NCI-H187 (cell line): Measurements from ENCODE around the gene TRIM58.

Source experiments
- DNase-seq, 2 experiments: peaks; one replicate each; lab custom pipeline; 2025; lab: John Stamatoyannopoulos, UW

TRIM58 gene

GRCh38 chr1:247895163-247895637 is 38.2 kb downstream of the TRIM58 start, which contains the start of gene OR2W3:
Gene OR2W3 (plus strand): TSS chr1:247895587. CDS start chr1:247895587, 0 bp downstream.
- DNase-seq: no peak

- DNase-seq: no peak
Measured at GRCh38 chr1:247895976-247896375, 39.0 kb downstream of the TRIM58 start.

- no peak for DNase-seq
Measured at GRCh38 chr1:247904122-247904521, 47.1 kb downstream of the TRIM58 start.

GRCh38 chr1:247905181-247905580 is 48.2 kb downstream of the TRIM58 start:
- DNase-seq: no peak

GRCh38 chr1:247905910-247906503 is 49.0 kb downstream of the TRIM58 start:
- no peak for DNase-seq

GRCh38 chr1:247906504-247907047 is 49.6 kb downstream of the TRIM58 start:
- DNase-seq: no peak

- no peak for DNase-seq
Measured at GRCh38 chr1:247908766-247909165, 51.8 kb downstream of the TRIM58 start.

DNA sequence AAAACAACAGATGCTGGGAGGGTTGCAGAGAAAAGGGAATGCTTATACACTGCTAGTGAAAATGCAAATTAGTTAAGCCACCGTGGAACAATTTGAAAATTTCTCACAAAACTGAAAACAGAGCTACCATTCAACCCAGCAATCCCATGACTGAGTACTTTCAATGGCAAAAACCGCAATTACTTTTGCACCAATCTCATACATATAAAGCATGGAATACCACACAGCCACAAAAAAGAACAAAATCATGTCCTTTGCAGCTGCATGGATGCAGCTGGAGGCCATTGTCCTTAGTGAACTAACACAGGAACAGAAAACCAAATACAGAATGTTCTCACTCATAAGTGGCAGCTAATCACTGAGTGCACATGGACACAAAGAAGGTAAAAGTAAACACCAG is 56.8 kb downstream of the TRIM58 start:
- no peak for DNase-seq

GRCh38 chr1:247914941-247915662 is 58.1 kb downstream of the TRIM58 start:
- DNase-seq: no peak

GRCh38 chr1:247919952-247920351 is 63.0 kb downstream of the TRIM58 start, which contains the start of gene OR2T8:
Gene OR2T8 (plus strand): TSS chr1:247920252. CDS start chr1:247921018, 766 bp downstream.
- no peak for DNase-seq

DNA sequence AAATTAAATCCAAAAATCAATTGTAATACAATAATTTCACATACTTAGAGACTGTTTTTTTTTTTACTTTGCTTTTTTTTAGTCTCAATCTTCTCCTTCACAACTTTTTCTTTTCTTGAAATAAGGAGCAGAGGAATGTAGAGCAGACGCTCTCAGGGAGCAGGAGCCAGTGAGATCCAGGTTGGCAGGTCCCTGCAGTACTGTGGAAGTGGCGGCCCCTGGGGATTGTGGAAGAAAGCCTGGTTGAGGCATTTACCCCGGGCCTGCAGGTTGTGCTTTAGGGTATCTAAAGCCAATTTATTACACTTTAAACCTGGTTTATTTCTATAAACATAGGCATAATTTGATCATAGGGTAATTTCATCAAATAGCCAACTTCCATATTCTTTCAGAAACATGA is 67.0 kb downstream of the TRIM58 start:
- DNase-seq: no peak

DNA sequence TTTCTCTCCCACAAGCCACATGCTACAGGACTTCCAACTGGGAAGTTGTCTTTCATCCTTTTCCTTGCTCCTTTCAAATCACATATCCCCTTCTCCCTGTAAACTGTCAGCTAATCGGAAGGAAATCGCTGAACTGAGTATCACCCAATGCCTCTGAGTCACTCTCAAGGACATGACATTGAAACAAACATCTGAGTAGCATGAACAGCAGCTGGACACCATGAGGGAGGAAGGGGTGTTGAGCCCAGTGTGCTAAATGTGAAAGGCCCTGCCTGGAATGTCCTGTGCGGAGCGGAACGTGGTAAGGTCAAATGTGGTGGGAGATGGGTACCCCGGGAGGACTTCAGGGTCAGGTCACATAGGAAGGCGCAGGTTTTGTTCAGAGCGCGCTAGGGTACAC is 67.9 kb downstream of the TRIM58 start, which contains the start of gene OR2AJ1:
OR2AJ1 (plus strand) TSS at position 22 of the 400 bp plus-strand sequence. CDS start 8,880 bp downstream, outside the sequence.
- no peak for DNase-seq
